Glutamatergic neuron (in vitro differentiated cells): ENCODE data around the gene UNC5B. TPM values are rescaled to one million over a fixed set of nuclear protein-coding genes. Genes with fewer than 3 reads are reported as not detected.

ENCODE experiments used
- DNase-seq: peaks from one replicate; pipeline ENCODE4 v3.0.0; 2022
- H3K27ac Mint-ChIP-seq: one replicate; pipeline ENCODE4 v1.8.0; 2020; ENCODE audit warnings: mild to moderate bottlenecking, mixed read lengths, inconsistent platforms; ENCODE audit not compliant: unreplicated experiment
- H3K27me3 Mint-ChIP-seq: one replicate; pipeline ENCODE4 v1.8.0; 2020; ENCODE audit warnings: mild to moderate bottlenecking, moderate library complexity, mixed read lengths, inconsistent platforms; ENCODE audit not compliant: unreplicated experiment
- H3K36me3 Mint-ChIP-seq: one replicate; pipeline ENCODE4 v1.8.0; 2020; ENCODE audit warnings: mild to moderate bottlenecking, mixed read lengths, inconsistent platforms; ENCODE audit not compliant: unreplicated experiment
- H3K4me1 Mint-ChIP-seq: one replicate; pipeline ENCODE4 v1.8.0; 2020; ENCODE audit warnings: mild to moderate bottlenecking, low read depth, mixed read lengths, inconsistent platforms; ENCODE audit not compliant: unreplicated experiment
- H3K4me3 Mint-ChIP-seq: one replicate; pipeline ENCODE4 v1.8.0; 2020; ENCODE audit warnings: mild to moderate bottlenecking, mixed read lengths, inconsistent platforms; ENCODE audit not compliant: unreplicated experiment
- H3K9me3 Mint-ChIP-seq: one replicate; pipeline ENCODE4 v1.8.0; 2020; ENCODE audit warnings: mild to moderate bottlenecking, moderate library complexity, mixed read lengths, inconsistent platforms; ENCODE audit not compliant: unreplicated experiment
- total RNA-seq: library from RNA; stranded (reverse); fragmentation: NEBNext Ultra II Directional; extraction: Animal tissue kit (Norgen Biotek cat#: 25700); gene quantifications from one replicate; pipeline ENCODE4 v1.2.1, GENCODE V29; 2021; ENCODE audit not compliant: unreplicated experiment
- TF ChIP-seq, protein P1 (sequence below): fragments of 200-600 bp; sonication (generic); IDR thresholded peaks from one replicate; pipeline ENCODE4 v1.5.0; 2021; ENCODE audit not compliant: partially characterized antibody, unreplicated experiment

The UNC5B gene
- total RNA-seq, 1 donor from 2014 or later, result 22.6 TPM

GRCh38 chr10:71266918-71267442 lies 54.6 kb downstream of the UNC5B start:
- TF ChIP-seq, protein P1, sequence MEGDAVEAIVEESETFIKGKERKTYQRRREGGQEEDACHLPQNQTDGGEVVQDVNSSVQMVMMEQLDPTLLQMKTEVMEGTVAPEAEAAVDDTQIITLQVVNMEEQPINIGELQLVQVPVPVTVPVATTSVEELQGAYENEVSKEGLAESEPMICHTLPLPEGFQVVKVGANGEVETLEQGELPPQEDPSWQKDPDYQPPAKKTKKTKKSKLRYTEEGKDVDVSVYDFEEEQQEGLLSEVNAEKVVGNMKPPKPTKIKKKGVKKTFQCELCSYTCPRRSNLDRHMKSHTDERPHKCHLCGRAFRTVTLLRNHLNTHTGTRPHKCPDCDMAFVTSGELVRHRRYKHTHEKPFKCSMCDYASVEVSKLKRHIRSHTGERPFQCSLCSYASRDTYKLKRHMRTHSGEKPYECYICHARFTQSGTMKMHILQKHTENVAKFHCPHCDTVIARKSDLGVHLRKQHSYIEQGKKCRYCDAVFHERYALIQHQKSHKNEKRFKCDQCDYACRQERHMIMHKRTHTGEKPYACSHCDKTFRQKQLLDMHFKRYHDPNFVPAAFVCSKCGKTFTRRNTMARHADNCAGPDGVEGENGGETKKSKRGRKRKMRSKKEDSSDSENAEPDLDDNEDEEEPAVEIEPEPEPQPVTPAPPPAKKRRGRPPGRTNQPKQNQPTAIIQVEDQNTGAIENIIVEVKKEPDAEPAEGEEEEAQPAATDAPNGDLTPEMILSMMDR, result no peak
- Mint-ChIP-seq H3K27ac (peak overlapping the region; percentile 97), H3K36me3 (no peaks in the 10 kb centered on the region), H3K4me1 (peaks cover 49% of the 10 kb centered on the region), H3K9me3 (peaks cover 12% of the 10 kb centered on the region), H3K27me3 (peaks cover 18% of the 10 kb centered on the region), H3K4me3 (peak overlapping the region; percentile 54)
- no peak for DNase-seq

DNA sequence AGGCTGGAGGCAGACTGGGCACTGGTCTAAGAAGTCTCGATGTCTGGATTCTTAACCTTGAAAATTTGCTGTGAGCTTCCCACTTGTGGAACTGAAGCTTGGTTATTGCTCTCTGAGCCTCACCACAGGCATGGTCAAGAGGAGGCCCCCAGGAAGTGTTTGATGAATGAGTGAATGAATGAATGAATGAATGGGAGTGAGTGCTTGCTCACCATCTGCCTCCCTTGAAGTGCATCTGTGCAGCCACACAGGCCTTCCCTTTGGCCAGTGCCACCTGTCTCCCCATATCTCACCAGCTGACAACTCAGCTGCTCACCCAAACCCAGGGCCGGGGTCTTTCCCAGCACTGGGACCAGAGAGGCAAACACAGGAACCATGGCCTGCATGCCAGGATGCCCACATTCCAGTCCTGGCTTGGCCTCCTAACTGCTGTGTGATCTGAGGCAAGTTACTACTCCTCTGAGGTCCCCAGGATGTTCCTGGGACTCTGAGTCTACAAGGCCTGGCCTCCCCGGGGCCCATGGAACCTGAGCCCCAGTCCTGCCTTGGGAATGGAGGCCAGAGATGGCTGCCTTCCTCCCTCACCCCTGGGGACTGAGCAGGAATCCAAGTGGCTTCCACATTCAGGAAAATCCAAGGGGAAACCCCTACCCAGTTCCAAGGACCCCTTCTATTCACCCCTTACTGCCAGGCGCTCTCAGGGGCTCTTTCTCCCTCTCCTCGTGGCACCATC lies 55.3 kb downstream of the UNC5B start:
- Mint-ChIP-seq H3K4me1 (peaks cover 49% of the 10 kb centered on the region), H3K27ac (peak overlapping the region; percentile 97), H3K9me3 (peaks cover 12% of the 10 kb centered on the region), H3K4me3 (peak overlapping the region; percentile 18), H3K36me3 (no peaks in the 10 kb centered on the region), H3K27me3 (peaks cover 18% of the 10 kb centered on the region)
- TF ChIP-seq, protein P1, result no peak
- DNase-seq, result no peak

GRCh38 chr10:71268247-71268691 lies 55.9 kb downstream of the UNC5B start:
- Mint-ChIP-seq H3K27ac (peak overlapping the region; percentile 54), H3K9me3 (peaks cover 12% of the 10 kb centered on the region), H3K27me3 (peaks cover 19% of the 10 kb centered on the region), H3K4me1 (peaks cover 48% of the 10 kb centered on the region), H3K36me3 (no peaks in the 10 kb centered on the region), H3K4me3 (peak overlapping the region; percentile 18)
- TF ChIP-seq, protein P1, result peak; percentile 50
- DNase-seq, result peak; percentile 63

DNA sequence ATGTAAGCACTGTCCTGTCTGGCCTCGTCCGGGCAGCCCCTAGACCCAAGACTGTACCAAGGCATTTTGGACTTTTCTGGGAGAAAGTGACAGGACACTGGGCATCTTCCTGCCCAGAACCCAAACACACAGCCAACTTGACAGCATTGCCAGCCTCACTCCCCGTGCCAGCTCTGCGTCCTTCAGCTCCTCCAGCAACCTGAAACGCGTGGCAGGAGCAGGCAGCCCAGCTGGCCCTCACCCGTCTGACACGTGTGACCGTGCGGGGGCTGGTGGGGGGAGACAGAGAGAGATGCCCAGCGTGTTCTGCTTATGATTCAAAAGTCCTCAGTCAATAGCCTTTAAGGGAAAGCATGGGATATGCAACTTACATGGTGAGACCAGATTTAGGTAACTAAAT lies 56.4 kb downstream of the UNC5B start:
- Mint-ChIP-seq H3K27ac (peak overlapping the region; percentile 54), H3K9me3 (peaks cover 12% of the 10 kb centered on the region), H3K4me1 (peaks cover 45% of the 10 kb centered on the region), H3K36me3 (no peaks in the 10 kb centered on the region), H3K27me3 (peaks cover 19% of the 10 kb centered on the region), H3K4me3 (no peak overlapping the region)
- DNase-seq, result no peak
- TF ChIP-seq, protein P1, result no peak
